Measurements from ENCODE around the gene NT5DC1.

- TF ChIP-seq CTCF (IDR thresholded peaks at IDR 0.05; ENCODE audit: borderline replicate concordance, extremely low read depth, low read length, poor library complexity, severe bottlenecking) (no peak), EZH2 (IDR thresholded peaks at IDR 0.05; ENCODE audit: borderline replicate concordance, low read depth, low read length, severe bottlenecking) (no peak)
Observed at GRCh38 chr6:116126032-116126431, 25.4 kb downstream of the NT5DC1 start, which contains the start of gene COL10A1.
